Type B pancreatic cell (in vitro differentiated cells): ENCODE measurements around the gene BDP1. TPM values are rescaled to one million over a fixed set of nuclear protein-coding genes. Genes with fewer than 3 reads are reported as not detected.
"Not testable (repeated sequence)": the region's sequence is repeated elsewhere in the genome, so short reads cannot be mapped to it uniquely, and the experiment has no call there.

Experiments used
- DNase-seq: peaks from one replicate; pipeline ENCODE4 v3.0.0; 2021; ENCODE audit warnings: mixed read lengths; ENCODE audit not compliant: unreplicated experiment; ENCODE audit errors: extremely low spot score
- H3K27ac Mint-ChIP-seq: 2 replicates; pipeline ENCODE4 v1.8.0; 2021; ENCODE audit warnings: mild to moderate bottlenecking, mixed read lengths
- H3K27me3 Mint-ChIP-seq: 2 replicates; pipeline ENCODE4 v1.8.0; 2021; ENCODE audit warnings: mixed read lengths
- H3K36me3 Mint-ChIP-seq: 2 replicates; pipeline ENCODE4 v1.8.0; 2021; ENCODE audit warnings: mixed read lengths
- H3K4me1 Mint-ChIP-seq: one replicate; pipeline ENCODE4 v1.8.0; 2021; ENCODE audit warnings: mixed read lengths; ENCODE audit not compliant: unreplicated experiment
- H3K4me3 Mint-ChIP-seq: 2 replicates; pipeline ENCODE4 v1.8.0; 2021; ENCODE audit warnings: mild to moderate bottlenecking, mixed read lengths
- H3K9me3 Mint-ChIP-seq: 2 replicates; pipeline ENCODE4 v1.8.0; 2021; ENCODE audit warnings: mixed read lengths
- CTCF ChIP-seq: fragments of 200-600 bp; sonication (generic); conservative IDR thresholded peaks from 2 replicates; pipeline ENCODE4 v1.5.0; 2021; ENCODE audit warnings: antibody characterized with exemption, mild to moderate bottlenecking
- total RNA-seq: library from RNA; stranded (reverse); gene quantifications from 2 replicates; pipeline ENCODE4 v1.2.1, GENCODE V29; 2021; ENCODE audit warnings: low replicate concordance

The BDP1 gene
- total RNA-seq, 1 donor from 2014 or later = 31.0 TPM

DNA sequence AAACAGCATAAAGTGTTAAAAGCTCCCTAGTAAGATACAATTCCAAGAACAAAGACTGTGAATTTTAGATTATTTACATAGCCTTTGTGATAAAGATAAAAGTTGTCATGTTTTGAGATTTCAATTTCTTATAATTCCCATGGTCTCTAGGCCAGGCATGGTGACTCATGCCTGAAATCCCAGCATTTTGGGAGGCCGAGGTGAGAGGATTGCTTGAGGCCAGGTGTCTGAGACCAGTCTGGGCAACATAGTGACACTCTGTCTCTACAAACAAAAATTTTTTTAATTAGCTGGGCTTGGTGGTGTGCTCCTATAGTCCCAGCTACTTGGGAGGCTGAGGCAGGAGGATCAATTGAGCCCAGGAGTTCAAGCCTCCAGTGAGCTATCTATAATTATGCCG, 48.1 kb downstream of the BDP1 start:
- H3K4me3 Mint-ChIP-seq = no peak overlapping the region

DNA sequence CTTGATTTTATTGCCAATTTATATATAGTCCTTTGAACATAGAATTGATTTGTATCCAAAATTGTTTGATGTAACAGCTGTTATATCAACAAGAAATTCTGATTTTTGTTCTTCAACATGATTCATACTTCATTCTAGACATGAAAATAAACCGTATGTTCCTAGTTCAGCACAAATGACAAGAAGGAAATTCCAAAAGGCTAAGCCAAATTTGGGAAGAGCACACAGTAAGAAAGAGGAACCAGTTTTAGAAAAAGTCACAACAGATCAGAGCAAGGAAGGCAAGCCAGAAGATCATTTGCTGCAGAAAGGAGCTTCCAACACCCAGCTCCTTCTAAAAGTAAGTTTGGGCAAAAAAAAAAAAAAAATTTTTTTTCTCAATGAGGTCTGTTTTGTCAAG, 66.7 kb downstream of the BDP1 start:
- TF ChIP-seq CTCF = no peak
- Mint-ChIP-seq H3K4me3 (no peak overlapping the region), H3K9me3 (no peaks in the 10 kb centered on the region), H3K27me3 (no peaks in the 10 kb centered on the region), H3K27ac (no peak overlapping the region), H3K36me3 (peaks cover 47% of the 10 kb centered on the region), H3K4me1 (no peaks in the 10 kb centered on the region)
- DNase-seq = no peak

More for the DNA sequence above, 48.1 kb downstream of the BDP1 start:
- DNase-seq = no peak
- TF ChIP-seq CTCF = no peak
- Mint-ChIP-seq H3K9me3 (no peaks in the 10 kb centered on the region), H3K36me3 (peaks cover 34% of the 10 kb centered on the region), H3K27ac (no peak overlapping the region), H3K27me3 (no peaks in the 10 kb centered on the region), H3K4me1 (no peaks in the 10 kb centered on the region)

DNA sequence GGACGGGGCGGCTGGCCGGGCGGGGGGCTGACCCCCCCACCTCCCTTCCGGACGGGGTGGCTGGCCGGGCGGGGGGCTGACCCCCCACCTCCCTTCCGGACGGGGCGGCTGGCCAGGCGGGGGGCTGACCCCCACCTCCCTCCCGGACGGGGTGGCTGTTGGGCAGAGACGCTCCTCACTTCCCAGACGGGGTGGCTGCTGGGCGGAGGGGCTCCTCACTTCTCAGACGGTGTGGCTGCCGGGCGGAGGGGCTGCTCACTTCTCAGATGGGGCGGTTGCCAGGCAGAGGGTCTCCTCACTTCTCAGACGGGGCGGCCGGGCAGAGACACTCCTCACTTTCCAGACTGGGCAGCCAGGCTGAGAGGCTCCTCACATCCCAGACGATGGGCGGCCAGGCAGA, 70.2 kb downstream of the BDP1 start:
- not testable (repeated sequence) for H3K4me1 Mint-ChIP-seq, H3K9me3 Mint-ChIP-seq, DNase-seq, H3K27me3 Mint-ChIP-seq, H3K4me3 Mint-ChIP-seq, H3K27ac Mint-ChIP-seq
- H3K36me3 Mint-ChIP-seq = peaks cover 32% of the 10 kb centered on the region

GRCh38 chr5:71528206-71528605, 72.8 kb downstream of the BDP1 start:
- Mint-ChIP-seq H3K4me1 (no peaks in the 10 kb centered on the region), H3K27me3 (no peaks in the 10 kb centered on the region), H3K9me3 (no peaks in the 10 kb centered on the region), H3K4me3 (no peak overlapping the region), H3K36me3 (peaks cover 27% of the 10 kb centered on the region), H3K27ac (no peak overlapping the region)
- TF ChIP-seq CTCF = no peak
- no peak for DNase-seq

DNA sequence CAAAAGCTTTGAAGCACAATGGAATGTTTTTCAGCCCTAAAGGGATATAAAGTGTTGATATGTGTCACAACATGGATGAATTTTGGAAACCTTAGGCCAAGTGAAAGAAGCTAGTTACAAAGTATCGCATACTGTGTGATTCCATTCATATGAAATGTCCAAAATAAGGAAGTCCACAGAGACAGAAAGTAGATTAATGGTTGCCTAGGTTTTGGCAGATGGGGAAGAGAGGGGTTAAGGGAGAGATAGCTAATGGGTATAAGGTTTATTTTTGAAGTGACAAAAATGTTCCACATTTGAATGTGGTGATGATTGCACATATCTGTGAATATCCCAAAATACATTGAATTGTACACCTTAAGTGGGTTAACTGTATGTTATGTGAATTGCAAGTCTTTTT, 74.2 kb downstream of the BDP1 start:
- no peak for TF ChIP-seq CTCF
- peaks cover 28% of the 10 kb centered on the region for H3K36me3 Mint-ChIP-seq
- no peak overlapping the region for H3K4me3 Mint-ChIP-seq
- H3K9me3 Mint-ChIP-seq = no peaks in the 10 kb centered on the region
- H3K27ac Mint-ChIP-seq = no peak overlapping the region
- H3K4me1 Mint-ChIP-seq = no peaks in the 10 kb centered on the region
- no peaks in the 10 kb centered on the region for H3K27me3 Mint-ChIP-seq
- no peak for DNase-seq

GRCh38 chr5:71533142-71533541, 77.7 kb downstream of the BDP1 start:
- peaks cover 37% of the 10 kb centered on the region for H3K36me3 Mint-ChIP-seq
- no peaks in the 10 kb centered on the region for H3K9me3 Mint-ChIP-seq
- no peaks in the 10 kb centered on the region for H3K4me1 Mint-ChIP-seq
- no peak overlapping the region for H3K4me3 Mint-ChIP-seq
- H3K27ac Mint-ChIP-seq = no peak overlapping the region
- no peak for TF ChIP-seq CTCF
- no peaks in the 10 kb centered on the region for H3K27me3 Mint-ChIP-seq
- DNase-seq = no peak
